ENCODE measurements around the gene DCTPP1.

The DCTPP1 gene

DNA sequence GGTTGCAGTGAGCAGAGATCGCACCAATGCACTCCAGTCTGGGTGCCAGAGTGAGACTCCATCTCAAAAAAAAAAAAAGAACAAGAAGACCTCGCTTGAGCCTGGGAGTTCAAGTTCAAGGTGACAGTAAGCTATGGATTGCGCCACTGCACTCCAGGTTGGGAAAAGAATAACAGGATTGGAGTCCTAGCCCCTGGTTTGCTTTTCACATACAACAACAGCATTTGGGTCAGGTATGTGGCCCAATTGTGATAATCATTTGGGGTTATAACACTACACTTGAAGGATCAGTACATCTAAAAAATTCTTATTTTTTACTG, 19.2 kb upstream of the DCTPP1 start:
- TF ChIP-seq ZBTB21 (tag by site-specific recombination; IDR thresholded peaks at IDR 0.05): no peak
- no peak for TF ChIP-seq SCRT1 (tag by site-specific recombination; IDR thresholded peaks at IDR 0.05; ENCODE audit: borderline replicate concordance)
- TF ChIP-seq, protein P1, sequence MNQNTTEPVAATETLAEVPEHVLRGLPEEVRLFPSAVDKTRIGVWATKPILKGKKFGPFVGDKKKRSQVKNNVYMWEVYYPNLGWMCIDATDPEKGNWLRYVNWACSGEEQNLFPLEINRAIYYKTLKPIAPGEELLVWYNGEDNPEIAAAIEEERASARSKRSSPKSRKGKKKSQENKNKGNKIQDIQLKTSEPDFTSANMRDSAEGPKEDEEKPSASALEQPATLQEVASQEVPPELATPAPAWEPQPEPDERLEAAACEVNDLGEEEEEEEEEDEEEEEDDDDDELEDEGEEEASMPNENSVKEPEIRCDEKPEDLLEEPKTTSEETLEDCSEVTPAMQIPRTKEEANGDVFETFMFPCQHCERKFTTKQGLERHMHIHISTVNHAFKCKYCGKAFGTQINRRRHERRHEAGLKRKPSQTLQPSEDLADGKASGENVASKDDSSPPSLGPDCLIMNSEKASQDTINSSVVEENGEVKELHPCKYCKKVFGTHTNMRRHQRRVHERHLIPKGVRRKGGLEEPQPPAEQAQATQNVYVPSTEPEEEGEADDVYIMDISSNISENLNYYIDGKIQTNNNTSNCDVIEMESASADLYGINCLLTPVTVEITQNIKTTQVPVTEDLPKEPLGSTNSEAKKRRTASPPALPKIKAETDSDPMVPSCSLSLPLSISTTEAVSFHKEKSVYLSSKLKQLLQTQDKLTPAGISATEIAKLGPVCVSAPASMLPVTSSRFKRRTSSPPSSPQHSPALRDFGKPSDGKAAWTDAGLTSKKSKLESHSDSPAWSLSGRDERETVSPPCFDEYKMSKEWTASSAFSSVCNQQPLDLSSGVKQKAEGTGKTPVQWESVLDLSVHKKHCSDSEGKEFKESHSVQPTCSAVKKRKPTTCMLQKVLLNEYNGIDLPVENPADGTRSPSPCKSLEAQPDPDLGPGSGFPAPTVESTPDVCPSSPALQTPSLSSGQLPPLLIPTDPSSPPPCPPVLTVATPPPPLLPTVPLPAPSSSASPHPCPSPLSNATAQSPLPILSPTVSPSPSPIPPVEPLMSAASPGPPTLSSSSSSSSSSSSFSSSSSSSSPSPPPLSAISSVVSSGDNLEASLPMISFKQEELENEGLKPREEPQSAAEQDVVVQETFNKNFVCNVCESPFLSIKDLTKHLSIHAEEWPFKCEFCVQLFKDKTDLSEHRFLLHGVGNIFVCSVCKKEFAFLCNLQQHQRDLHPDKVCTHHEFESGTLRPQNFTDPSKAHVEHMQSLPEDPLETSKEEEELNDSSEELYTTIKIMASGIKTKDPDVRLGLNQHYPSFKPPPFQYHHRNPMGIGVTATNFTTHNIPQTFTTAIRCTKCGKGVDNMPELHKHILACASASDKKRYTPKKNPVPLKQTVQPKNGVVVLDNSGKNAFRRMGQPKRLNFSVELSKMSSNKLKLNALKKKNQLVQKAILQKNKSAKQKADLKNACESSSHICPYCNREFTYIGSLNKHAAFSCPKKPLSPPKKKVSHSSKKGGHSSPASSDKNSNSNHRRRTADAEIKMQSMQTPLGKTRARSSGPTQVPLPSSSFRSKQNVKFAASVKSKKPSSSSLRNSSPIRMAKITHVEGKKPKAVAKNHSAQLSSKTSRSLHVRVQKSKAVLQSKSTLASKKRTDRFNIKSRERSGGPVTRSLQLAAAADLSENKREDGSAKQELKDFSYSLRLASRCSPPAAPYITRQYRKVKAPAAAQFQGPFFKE (tag by site-specific recombination; IDR thresholded peaks at IDR 0.05; ENCODE audit: borderline replicate concordance): no peak
- TF ChIP-seq, protein P2, sequence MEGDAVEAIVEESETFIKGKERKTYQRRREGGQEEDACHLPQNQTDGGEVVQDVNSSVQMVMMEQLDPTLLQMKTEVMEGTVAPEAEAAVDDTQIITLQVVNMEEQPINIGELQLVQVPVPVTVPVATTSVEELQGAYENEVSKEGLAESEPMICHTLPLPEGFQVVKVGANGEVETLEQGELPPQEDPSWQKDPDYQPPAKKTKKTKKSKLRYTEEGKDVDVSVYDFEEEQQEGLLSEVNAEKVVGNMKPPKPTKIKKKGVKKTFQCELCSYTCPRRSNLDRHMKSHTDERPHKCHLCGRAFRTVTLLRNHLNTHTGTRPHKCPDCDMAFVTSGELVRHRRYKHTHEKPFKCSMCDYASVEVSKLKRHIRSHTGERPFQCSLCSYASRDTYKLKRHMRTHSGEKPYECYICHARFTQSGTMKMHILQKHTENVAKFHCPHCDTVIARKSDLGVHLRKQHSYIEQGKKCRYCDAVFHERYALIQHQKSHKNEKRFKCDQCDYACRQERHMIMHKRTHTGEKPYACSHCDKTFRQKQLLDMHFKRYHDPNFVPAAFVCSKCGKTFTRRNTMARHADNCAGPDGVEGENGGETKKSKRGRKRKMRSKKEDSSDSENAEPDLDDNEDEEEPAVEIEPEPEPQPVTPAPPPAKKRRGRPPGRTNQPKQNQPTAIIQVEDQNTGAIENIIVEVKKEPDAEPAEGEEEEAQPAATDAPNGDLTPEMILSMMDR (tag by site-specific recombination; IDR thresholded peaks at IDR 0.05): no peak
- TF ChIP-seq GLI4 (tag by site-specific recombination; IDR thresholded peaks at IDR 0.05): no peak
- TF ChIP-seq, protein P3, sequence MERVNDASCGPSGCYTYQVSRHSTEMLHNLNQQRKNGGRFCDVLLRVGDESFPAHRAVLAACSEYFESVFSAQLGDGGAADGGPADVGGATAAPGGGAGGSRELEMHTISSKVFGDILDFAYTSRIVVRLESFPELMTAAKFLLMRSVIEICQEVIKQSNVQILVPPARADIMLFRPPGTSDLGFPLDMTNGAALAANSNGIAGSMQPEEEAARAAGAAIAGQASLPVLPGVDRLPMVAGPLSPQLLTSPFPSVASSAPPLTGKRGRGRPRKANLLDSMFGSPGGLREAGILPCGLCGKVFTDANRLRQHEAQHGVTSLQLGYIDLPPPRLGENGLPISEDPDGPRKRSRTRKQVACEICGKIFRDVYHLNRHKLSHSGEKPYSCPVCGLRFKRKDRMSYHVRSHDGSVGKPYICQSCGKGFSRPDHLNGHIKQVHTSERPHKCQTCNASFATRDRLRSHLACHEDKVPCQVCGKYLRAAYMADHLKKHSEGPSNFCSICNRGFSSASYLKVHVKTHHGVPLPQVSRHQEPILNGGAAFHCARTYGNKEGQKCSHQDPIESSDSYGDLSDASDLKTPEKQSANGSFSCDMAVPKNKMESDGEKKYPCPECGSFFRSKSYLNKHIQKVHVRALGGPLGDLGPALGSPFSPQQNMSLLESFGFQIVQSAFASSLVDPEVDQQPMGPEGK (tag by site-specific recombination; IDR thresholded peaks at IDR 0.05): no peak
- TF ChIP-seq, protein P4, sequence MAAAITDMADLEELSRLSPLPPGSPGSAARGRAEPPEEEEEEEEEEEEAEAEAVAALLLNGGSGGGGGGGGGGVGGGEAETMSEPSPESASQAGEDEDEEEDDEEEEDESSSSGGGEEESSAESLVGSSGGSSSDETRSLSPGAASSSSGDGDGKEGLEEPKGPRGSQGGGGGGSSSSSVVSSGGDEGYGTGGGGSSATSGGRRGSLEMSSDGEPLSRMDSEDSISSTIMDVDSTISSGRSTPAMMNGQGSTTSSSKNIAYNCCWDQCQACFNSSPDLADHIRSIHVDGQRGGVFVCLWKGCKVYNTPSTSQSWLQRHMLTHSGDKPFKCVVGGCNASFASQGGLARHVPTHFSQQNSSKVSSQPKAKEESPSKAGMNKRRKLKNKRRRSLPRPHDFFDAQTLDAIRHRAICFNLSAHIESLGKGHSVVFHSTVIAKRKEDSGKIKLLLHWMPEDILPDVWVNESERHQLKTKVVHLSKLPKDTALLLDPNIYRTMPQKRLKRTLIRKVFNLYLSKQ (tag by site-specific recombination; IDR thresholded peaks at IDR 0.05; ENCODE audit: borderline replicate concordance): no peak
- TF ChIP-seq ZNF157 (tag by site-specific recombination; IDR thresholded peaks at IDR 0.05): no peak
- no peak for TF ChIP-seq YY1 (tag by site-specific recombination; IDR thresholded peaks at IDR 0.05)
- TF ChIP-seq FEZF1 (tag by site-specific recombination; IDR thresholded peaks at IDR 0.05): no peak
- TF ChIP-seq ZNF174 (tag by site-specific recombination; IDR thresholded peaks at IDR 0.05): no peak
- no peak for TF ChIP-seq ZNF791 (tag by site-specific recombination; IDR thresholded peaks at IDR 0.05)
- POLR2A ChIA-PET: interaction anchor here (0.7 kb wide), 1 partner anchor 76 kb away, joined by 5 read pairs; no protein-coding TSS in a partner anchor

More for the DNA sequence above, 19.2 kb upstream of the DCTPP1 start:
- Histone ChIP-seq H3K9me3 (ENCODE audit: control insufficient read depth, insufficient read depth, low read depth, low read length) (no peaks in the 10 kb centered on the region), H3K36me3 (ENCODE audit: control insufficient read depth in 2 of 2, insufficient read depth in 1 of 2, low read length in 2 of 2) (peaks cover 0 to 10% of the 10 kb centered on the region in 2 experiments; a peak in 1 of 3 replicates), H3K27ac (ENCODE audit: extremely low read depth, low read depth, low read length) (no peak overlapping the region), H3K4me3 (ENCODE audit: low read depth, low read length) (no peak overlapping the region), H3K4me1 (ENCODE audit: control insufficient read depth, insufficient read depth, low read length) (no peaks in the 10 kb centered on the region)
- CTCF ChIA-PET: interaction anchor here (0.6 to 3.8 kb wide), 48 partner anchors 8 to 461 kb away, joined by 3 to 39 read pairs (median 5); partner anchors contain the start of genes DCTPP1, ZNF688, ZNF689 and ZNF747
